IPS DF 6.9 (cell line): ENCODE data around the gene SEZ6L2.
"Not testable (repeated sequence)": the region's sequence is repeated elsewhere in the genome, so short reads cannot be mapped to it uniquely, and the experiment has no call there.

ENCODE experiments used
- DNase-seq: peaks from one replicate; pipeline ENCODE4 v3.0.0-alpha.2; 2013; ENCODE audit warnings: low read depth, low spot score
- H3K27ac ChIP-seq: one replicate; pipeline ENCODE4 v1.5.1; 2013; ENCODE audit warnings: low read length, control low read depth
- H3K27me3 ChIP-seq: 2 replicates; pipeline ENCODE4 v1.6.1; 2013; ENCODE audit warnings: mild to moderate bottlenecking, low read length; ENCODE audit not compliant: control insufficient read depth, insufficient read depth
- H3K36me3 ChIP-seq: 2 replicates; pipeline ENCODE4 v1.6.1; 2013; ENCODE audit warnings: low read length; ENCODE audit not compliant: control insufficient read depth, insufficient read depth
- H3K4me1 ChIP-seq: 2 replicates; pipeline ENCODE4 v1.6.1; 2013; ENCODE audit warnings: low read length; ENCODE audit not compliant: control insufficient read depth, insufficient read depth
- H3K4me3 ChIP-seq: 2 replicates; pipeline ENCODE4 v1.5.1; 2013; ENCODE audit warnings: mild to moderate bottlenecking, low read length
- H3K9me3 ChIP-seq: 2 replicates; pipeline ENCODE4 v1.6.1; 2013; ENCODE audit warnings: low read length, inconsistent platforms; ENCODE audit not compliant: control insufficient read depth, insufficient read depth
- WGBS: extraction: QIAGEN DNeasy Blood & Tissue Kit; methylation state at CpG from one replicate; pipeline ENCODE4 v1.1.7; 2013; ENCODE audit warnings: mixed read lengths, missing lambda C conversion rate; ENCODE audit not compliant: insufficient read length, insufficient coverage; 5-methylcytosine and 5-hydroxymethylcytosine counted together

SEZ6L2 gene

DNA sequence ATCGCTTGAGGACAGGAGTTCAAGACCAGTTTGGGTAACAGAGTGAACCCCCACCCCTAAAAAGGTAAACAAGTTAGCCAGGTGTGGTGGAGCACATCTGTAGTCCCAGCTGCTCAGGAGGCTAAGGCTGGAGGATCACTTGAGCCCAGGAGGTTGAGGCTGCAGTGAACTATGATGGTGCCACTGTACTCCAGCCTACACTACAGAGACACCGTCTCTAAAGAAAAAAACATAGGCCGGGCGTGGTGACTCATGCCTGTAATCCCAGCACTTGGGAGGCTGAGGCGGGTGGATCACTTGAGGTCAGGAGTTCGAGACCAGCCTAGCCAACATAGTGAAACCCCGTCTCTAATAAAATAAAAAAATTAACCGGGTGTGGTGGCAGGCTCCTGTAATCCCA is 30.3 kb downstream of the SEZ6L2 start:
- H3K27ac ChIP-seq, H3K4me1 ChIP-seq, DNase-seq, H3K27me3 ChIP-seq, H3K36me3 ChIP-seq, H3K9me3 ChIP-seq, H3K4me3 ChIP-seq: not testable (repeated sequence)
- WGBS, result no CpG with 5 or more reads among the region's 8 CpGs

DNA sequence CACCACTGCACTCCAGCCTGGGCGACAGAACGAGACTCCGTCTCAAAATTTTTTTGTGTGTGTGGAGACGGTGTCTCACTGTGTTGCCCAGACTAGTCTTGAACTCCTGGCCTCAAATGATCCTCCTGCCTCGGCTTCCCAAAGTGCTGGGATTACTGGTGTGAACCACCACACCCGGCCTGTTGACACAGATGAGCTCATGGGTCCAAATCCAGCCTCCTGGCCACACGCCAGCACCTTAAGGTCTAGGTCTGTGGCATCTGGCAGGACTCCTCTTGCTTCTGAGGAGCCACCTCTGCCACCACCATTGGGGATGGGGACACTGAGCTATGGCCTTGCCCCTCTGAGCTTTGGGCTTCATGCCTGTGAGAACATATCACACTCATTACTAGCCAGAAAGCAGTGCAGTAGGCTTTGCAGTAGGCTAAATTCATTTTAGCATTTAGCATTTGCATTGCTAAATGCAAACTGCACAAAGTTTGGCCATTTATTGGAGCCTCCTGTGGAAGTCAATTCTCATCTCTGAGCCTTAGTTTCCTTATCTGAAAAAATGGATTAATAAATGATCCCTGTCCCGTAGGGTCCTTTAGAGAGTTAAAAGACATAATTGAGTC is 30.8 kb downstream of the SEZ6L2 start:
- no peak overlapping the region for H3K27ac ChIP-seq
- WGBS, result no CpG with 5 or more reads among the region's 8 CpGs
- peaks cover 3% of the 10 kb centered on the region; the same call in 1 of the 2 replicates for H3K4me1 ChIP-seq
- no peak for DNase-seq
- peaks cover 6% of the 10 kb centered on the region; the same call in 1 of the 2 replicates for H3K36me3 ChIP-seq
- no peaks in the 10 kb centered on the region for H3K9me3 ChIP-seq
- no peak overlapping the region for H3K4me3 ChIP-seq
- no peaks in the 10 kb centered on the region for H3K27me3 ChIP-seq

DNA sequence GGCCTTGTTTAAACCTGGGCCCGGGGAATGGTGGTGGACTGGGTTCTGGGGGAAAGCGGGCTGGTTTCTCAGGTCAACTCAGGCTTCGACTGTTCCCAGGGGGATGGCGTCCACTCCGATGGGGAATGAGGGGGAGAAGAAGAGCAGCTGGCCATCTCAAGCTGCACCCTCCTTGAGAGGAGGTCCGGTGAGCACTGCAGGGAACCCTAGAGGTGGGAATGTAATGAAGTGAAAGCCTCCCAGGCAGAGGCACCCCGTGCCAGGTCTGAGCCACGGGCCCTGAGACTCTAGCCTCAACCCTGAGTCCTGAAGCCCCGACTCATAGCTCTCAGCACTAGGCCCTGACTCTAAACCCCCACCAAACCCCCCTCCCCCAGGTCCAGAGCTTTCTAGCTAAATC is 35.1 kb downstream of the SEZ6L2 start:
- H3K9me3 ChIP-seq, result no peaks in the 10 kb centered on the region
- peaks cover 3% of the 10 kb centered on the region; the same call in 1 of the 2 replicates for H3K4me1 ChIP-seq
- no peak overlapping the region for H3K4me3 ChIP-seq
- peaks cover 7% of the 10 kb centered on the region for H3K36me3 ChIP-seq
- no peaks in the 10 kb centered on the region for H3K27me3 ChIP-seq
- no CpG with 5 or more reads among the region's 9 CpGs for WGBS
- no peak for DNase-seq
- H3K27ac ChIP-seq, result no peak overlapping the region

DNA sequence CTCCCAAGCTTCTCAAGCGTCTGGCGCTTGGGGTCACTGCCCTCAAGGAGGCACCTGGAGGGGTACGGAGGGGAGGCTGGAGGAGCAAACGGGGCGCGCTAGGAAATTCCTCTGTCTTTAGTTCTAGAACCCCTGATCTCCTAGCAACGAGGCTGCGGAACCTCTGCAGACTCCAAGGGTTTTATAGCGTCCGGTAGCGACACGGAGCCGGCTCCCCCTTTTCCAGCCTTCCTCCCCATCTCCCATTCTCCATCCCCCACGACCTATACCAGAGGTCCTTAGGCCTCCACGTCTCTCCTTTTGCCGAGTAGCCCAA is 35.7 kb downstream of the SEZ6L2 start:
- no peak for DNase-seq
- Histone ChIP-seq H3K4me1 (peaks cover 3% of the 10 kb centered on the region; the same call in 1 of the 2 replicates), H3K4me3 (no peak overlapping the region), H3K27me3 (no peaks in the 10 kb centered on the region), H3K9me3 (no peaks in the 10 kb centered on the region), H3K36me3 (peaks cover 12% of the 10 kb centered on the region), H3K27ac (no peak overlapping the region)
- no CpG with 5 or more reads among the region's 16 CpGs for WGBS

DNA sequence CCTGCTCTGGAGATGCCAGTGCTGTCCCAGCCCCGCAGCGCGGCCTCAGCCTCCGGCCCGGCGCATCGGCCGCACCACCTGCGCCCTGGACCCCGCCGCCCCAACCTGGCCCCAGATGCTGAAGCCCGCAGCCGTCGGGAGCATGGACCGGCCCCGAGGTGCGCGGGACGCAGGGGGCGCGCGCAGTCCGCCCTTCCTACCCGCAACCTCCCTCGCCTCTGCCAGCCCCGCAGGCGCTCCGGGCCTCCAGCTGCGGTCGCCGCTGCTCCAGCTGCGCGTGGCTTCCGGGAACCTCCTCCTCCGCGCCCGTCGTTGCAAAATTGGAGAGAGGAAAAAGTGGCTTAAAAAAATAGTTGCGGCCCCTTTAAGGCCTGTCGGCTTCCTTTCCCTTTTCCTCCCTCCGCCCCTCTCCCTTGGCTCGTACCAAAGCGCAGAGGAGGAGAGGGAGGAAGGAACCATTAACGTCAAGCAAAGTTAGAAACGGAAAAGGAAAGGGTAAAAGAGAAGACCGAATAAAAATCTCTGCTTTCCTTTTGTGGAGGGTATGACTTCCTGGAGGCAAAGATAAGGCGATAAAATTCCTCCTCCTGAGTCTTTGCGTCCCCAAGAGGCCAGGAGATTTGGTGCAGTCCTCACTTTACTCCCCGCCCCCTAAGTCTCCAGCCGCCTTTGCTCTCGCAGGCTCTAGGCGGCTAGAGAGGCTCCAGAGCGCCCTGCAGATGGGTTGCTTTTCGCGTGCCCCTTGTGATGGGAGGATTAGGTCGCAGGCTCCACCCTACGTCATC is 36.3 kb downstream of the SEZ6L2 start, which contains the start of gene CDIPT:
Gene CDIPT (minus strand): TSS at position 343 of the 785 bp plus-strand sequence. CDS start 369 bp downstream, outside the sequence.
- Histone ChIP-seq H3K36me3 (peaks cover 13% of the 10 kb centered on the region), H3K4me3 (peak within 1 kb of the TSS; percentile 78), H3K9me3 (no peaks in the 10 kb centered on the region), H3K4me1 (peaks cover 3% of the 10 kb centered on the region; the same call in 1 of the 2 replicates), H3K27me3 (no peaks in the 10 kb centered on the region), H3K27ac (no peak within 1 kb of the TSS)
- WGBS, result no CpG with 5 or more reads among the region's 57 CpGs
- DNase-seq, result peak; percentile 97

DNA sequence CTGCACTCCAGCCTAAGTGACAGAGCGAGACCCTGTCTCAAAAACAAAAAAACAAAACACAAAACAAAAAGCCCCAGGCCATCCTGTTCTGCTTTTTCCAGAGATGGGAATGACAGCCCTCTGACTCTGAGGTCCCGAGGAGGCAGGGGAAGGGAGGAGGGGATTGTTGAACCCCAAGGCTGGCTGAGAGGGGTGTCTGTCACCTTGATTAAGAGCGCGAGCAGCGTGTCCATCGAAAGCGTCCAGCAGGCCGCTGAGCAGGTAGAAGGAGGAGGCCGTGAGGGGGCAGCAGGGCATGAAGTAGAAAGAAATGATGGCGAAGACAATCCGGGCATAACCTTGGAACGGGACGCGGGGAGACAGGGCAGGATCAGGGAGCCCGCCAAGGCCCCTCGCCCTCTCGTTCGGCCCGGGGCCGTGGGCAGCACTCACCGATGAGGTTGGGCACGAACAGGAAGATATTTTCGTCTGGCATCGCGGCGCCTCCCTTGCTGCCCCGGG is 36.9 kb downstream of the SEZ6L2 start:
- WGBS, result no CpG with 5 or more reads among the region's 27 CpGs
- Histone ChIP-seq H3K9me3 (no peaks in the 10 kb centered on the region), H3K36me3 (peaks cover 13% of the 10 kb centered on the region), H3K27me3 (no peaks in the 10 kb centered on the region), H3K4me1 (peaks cover 3% of the 10 kb centered on the region; the same call in 1 of the 2 replicates), H3K4me3 (peak overlapping the region; percentile 78), H3K27ac (no peak overlapping the region)
- DNase-seq, result no peak

DNA sequence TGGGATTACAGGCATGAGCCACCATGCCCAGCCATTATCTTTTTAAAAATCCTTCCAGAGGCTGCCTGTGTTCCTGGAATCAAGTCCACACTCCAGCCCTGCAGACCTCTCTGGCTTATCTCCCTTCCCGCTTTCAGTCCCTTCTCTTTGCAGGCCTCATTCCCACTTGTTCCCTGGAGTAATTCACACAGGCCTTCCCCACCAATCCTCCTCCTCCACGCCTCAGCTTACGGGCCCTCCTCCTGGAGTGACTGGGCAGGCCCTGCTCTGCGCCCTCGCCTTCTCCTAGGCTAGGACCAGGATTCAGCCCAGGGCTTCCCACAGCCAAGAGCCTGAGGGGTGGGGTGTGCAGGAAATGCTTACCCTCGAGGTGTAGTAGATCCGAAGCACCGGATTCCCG is 39.1 kb downstream of the SEZ6L2 start:
- WGBS, result no CpG with 5 or more reads among the region's 9 CpGs
- Histone ChIP-seq H3K36me3 (peaks cover 13% of the 10 kb centered on the region), H3K27me3 (no peaks in the 10 kb centered on the region), H3K9me3 (no peaks in the 10 kb centered on the region), H3K4me1 (peaks cover 3% of the 10 kb centered on the region; the same call in 1 of the 2 replicates), H3K4me3 (no peak overlapping the region), H3K27ac (no peak overlapping the region)
- DNase-seq, result no peak

DNA sequence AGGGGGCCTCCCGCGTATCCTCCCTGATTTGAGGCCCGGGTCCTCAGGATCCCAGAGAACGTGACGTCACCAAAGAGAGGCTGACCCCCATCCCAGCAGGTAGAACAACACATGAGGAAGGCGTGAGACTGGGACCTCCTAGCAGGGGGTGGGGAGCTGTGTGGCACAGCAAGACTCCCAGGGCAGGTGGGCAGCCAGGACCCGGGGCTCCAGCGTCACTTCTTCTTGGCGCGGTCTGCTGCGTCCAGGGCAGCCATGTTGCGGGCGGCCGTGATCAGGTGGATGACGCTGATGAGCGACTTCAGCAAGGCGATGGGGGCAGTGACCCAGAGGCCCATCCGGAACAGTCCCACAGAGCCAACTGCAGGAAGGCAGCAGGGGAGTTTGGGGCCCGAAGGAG is 40.4 kb downstream of the SEZ6L2 start:
- no peak for DNase-seq
- Histone ChIP-seq H3K9me3 (no peaks in the 10 kb centered on the region), H3K27me3 (no peaks in the 10 kb centered on the region), H3K4me1 (peaks cover 3% of the 10 kb centered on the region; the same call in 1 of the 2 replicates), H3K36me3 (peaks cover 13% of the 10 kb centered on the region), H3K27ac (no peak overlapping the region), H3K4me3 (no peak overlapping the region)
- WGBS, result no CpG with 5 or more reads among the region's 19 CpGs

DNA sequence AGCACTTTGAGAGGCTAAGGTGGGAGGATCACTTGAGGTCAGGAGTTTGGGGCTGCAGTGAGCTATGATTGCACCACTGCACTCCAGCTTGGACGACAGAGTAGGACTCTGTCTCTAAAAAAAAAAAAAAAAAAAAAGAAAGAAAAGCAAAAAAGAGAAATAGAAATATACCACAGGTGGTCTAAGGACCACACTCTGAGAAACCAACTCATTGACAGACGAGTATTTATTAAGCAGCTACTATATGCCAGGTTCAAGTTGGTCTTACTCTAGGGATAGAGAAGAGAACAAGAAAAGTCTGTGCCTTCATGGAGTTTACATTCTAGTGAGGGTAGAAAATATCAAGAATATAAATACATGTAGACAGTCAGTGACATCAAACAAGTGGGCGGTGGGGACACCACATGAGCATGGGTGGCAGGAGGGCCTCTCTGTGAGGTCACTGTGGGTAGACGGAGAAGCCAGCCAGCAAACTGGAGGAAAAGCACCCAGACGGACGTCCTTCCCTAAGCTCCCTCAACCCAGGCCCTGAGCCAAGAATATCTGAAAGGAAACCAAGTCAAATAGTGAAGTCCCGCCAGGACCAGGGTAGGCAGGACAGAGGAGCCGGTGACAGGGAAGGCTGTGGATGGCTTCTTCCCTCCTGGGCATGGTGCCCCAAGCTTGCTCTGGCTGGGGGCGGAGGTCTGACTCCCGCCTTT is 41.1 kb downstream of the SEZ6L2 start:
- Histone ChIP-seq H3K27me3 (no peaks in the 10 kb centered on the region), H3K36me3 (peaks cover 13% of the 10 kb centered on the region), H3K4me1 (no peaks in the 10 kb centered on the region), H3K9me3 (no peaks in the 10 kb centered on the region), H3K27ac (no peak overlapping the region), H3K4me3 (no peak overlapping the region)
- DNase-seq, result no peak
- WGBS, result no CpG with 5 or more reads among the region's 10 CpGs

DNA sequence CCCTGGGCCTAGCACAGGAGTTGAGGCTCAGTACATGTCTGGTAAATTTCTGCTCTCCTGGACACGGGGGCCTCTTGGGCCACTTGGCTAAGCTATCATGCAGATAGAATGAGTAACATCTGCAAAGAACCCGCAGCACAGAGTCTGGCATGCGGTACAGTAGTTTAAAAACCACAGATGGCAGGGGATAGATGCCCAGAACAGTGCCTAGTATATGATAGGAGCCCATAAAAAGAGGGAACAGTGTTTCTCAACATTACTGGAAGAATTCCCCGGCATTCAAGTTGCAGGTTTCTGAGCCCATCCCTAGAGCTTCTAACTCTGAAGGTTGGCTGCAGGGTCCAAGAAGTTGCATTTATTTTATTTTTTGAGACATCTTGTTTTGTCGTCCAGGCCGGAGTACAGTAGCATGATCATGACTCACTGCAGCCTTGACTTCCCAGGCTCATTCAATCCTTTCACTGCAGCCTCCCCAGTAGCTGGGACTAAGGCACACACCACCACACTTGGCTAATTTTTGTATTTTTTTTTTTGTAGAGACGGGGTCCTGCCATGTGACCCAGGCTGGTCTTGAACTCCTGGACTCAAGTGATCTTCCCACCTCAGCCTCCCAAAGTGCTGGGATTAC is 42.1 kb downstream of the SEZ6L2 start:
- peaks cover 13% of the 10 kb centered on the region for H3K36me3 ChIP-seq
- WGBS, result no CpG with 5 or more reads among the region's 7 CpGs
- H3K9me3 ChIP-seq, result no peaks in the 10 kb centered on the region
- H3K4me1 ChIP-seq, result no peaks in the 10 kb centered on the region
- no peak overlapping the region for H3K4me3 ChIP-seq
- H3K27me3 ChIP-seq, result no peaks in the 10 kb centered on the region
- DNase-seq, result no peak
- H3K27ac ChIP-seq, result no peak overlapping the region
